T47D (cell line): ENCODE measurements around the gene IPO7.
A peak's percentile ranks its signal among the peaks of the same experiment; 100 is the strongest.
"Not testable (repeated sequence)": the region's sequence is repeated elsewhere in the genome, so short reads cannot be mapped to it uniquely, and the experiment has no call there.

Experiments used
- DNase-seq, 2 experiments: peaks; one replicate each; pipeline versions ENCODE4 v3.0.0 to v3.0.0-alpha.2; 2011 to 2012; ENCODE audit warnings: low read depth in 1 of 2, low spot score in 1 of 2
- JUND ChIP-seq: IDR thresholded peaks from 2 replicates; pipeline ENCODE4 v1.6.1; 2012; ENCODE audit warnings: low read depth
- in situ Hi-C: cut with HindIII; loops from 2 replicates; pipeline ENCODE4 v1.10.0; 2016; ENCODE audit warnings: low sequenced_read_pairs, low pct_unique_long_range_greater_than_20kb

Gene IPO7

DNA sequence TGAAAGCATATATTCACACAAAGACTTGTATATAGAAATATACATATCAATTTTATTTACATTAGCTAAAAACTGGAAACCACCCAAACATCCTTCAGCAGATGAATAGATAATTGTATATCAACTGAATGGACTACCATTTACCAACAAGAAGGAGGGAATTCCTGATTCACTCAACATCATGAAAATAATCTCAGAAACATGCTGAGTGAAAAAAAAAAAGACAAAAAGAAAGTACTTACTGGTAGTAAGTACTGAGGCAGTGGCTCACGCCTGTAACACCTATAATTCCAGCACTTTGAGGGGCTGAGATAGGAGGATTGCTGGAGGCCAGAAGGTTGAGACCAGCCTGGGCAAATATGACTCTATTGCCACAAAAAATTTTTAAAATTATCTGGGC is 7.4 kb upstream of the IPO7 start:
- no peak for DNase-seq
- TF ChIP-seq JUND, result no peak
- in situ Hi-C loops, result no loop called here

- no peak for DNase-seq
- in situ Hi-C loops, result no loop called here
- no peak for TF ChIP-seq JUND
These were observed 5.4 kb upstream of the IPO7 start for GRCh38 chr11:9379041-9379440.

DNA sequence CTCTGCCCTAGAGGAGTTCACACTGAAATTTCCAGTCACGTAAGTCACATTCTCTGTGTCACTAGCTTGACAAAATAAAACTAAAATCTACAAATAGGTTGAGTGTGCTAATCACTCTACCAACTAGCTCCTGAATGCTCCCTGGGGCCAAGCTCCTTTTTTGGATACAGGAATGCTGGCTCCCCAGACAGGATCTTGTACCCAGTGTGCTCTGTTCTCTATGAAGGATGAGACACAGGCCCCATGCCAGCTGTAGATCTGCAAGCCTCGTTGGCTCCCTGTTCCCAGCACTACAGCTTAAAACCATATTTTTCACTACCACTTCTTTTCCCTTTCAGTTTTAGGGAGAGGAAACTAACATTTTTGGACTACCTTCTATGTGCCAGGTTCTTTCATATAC is 3.7 kb upstream of the IPO7 start:
- TF ChIP-seq JUND, result no peak
- in situ Hi-C loops, result no loop called here
- DNase-seq, result peak; percentile 45 to 62

- in situ Hi-C loops, result no loop called here
- no peak for TF ChIP-seq JUND
- DNase-seq, result no peak
These were observed 961 bp downstream of the IPO7 start for GRCh38 chr11:9385327-9385899.

DNA sequence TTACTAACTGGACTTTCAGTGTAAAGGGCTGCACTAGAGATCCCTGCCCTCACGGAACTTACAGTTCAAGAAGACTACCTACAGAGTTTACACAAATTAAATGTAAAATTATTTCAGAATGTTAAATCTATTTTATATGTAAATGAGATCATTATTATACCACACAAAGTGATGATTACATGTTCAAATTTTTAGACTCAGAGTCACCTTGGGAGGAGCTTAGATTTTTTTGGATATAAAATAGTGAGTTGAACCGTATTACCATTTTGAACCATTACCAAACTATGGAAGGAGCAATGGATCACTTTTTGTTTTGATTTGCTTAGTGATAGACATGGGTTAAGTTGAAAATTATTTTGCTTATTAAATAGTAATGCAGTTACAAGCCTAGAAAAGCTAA is 1.6 kb downstream of the IPO7 start:
- in situ Hi-C loops, result no loop called here

GRCh38 chr11:9386901-9387300 is 2.4 kb downstream of the IPO7 start:
- no peak for TF ChIP-seq JUND
- no peak for DNase-seq
- in situ Hi-C loops, result no loop called here

More for the DNA sequence above, 1.6 kb downstream of the IPO7 start:
- no peak for DNase-seq
- TF ChIP-seq JUND, result no peak

DNA sequence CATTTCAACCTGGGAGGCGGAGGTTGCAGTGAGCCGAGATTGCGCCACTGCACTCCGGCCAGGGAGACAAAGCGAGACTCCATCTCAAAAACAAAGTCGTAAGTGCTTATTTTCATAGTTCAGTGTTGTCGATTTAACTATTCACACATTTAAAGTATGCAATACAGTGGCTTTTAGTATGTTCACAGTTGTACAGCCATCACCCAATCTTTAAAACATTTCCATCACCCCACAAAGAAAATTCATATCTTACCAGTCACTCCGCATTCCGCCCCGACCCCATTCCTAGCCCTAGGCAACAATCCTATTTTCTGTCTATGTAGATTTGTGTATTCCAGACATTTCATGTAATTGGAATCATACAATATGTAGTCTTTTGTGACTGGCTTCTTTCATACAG is 11.9 kb downstream of the IPO7 start:
- DNase-seq, result no peak
- TF ChIP-seq JUND, result no peak
- in situ Hi-C loops, result no loop called here

DNA sequence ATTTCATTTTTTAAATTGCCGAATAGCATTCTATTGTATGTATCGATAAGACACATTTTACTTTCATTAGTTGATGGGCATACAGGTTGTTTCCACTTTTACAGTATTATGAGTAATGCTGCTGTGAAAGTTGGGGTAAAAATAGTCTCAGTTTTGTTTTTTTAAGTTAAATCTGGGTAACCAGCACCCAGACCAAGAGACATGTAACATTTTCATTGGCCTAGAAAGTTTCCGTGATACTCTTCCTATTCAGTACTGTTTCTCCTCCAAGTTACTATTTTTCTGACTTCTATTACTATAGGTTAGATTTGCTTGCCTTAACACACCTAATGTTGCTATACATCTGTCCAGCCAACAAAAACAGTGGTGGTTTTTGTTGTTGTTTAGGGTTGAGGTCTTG is 12.3 kb downstream of the IPO7 start:
- no peak for DNase-seq
- in situ Hi-C loops, result no loop called here

DNA sequence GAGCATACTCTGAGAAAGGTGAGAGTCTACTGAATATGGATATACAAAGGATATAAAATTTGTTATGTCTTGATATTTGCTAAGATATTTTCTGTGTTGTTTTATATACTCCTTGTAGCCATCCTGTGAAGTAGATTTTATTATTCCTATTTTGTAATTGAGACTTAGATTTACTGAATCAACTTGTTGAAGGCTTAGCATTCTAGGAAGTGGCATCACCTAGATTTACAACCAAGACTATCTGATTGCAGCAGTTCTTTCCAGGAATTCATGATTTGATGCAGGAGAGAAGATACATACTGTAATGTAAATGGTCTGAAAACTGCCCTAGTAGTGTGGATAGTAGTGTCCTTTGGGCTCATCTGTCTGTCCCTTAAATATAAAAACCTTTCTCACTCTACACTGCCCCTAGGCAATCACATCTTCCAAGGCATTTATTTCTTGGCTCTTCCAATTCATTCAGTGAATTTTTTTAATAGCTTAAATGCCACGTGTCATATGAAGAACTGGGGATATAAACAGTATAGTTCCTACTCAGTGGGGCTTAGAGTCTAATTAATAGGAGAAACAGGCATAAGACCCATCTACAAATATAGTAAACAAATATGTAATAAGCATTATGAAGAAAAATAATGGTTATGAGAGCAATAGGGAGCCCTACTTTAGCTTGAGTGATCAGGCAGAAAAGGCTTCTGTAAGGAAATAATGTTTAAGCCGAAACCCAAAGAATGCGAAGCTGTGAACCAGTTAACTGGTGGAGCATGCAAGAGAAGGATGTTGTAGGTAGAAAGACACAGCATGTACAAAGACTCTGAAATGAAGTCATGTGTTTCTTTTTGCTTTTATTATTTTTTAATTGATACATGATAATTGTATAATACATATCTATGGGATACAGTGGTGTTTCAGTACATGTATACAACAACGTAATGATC is 13.6 kb downstream of the IPO7 start:
- in situ Hi-C loops, result no loop called here
- no peak for TF ChIP-seq JUND
- no peak for DNase-seq

More for the DNA sequence above, 12.3 kb downstream of the IPO7 start:
- no peak for TF ChIP-seq JUND

- in situ Hi-C loops, result no loop called here
- TF ChIP-seq JUND, result no peak
- DNase-seq, result no peak
These were observed 15.0 kb downstream of the IPO7 start for GRCh38 chr11:9399466-9399865.

- in situ Hi-C loops, DNase-seq: not testable (repeated sequence)
These were observed 17.4 kb downstream of the IPO7 start for GRCh38 chr11:9401884-9402283.

DNA sequence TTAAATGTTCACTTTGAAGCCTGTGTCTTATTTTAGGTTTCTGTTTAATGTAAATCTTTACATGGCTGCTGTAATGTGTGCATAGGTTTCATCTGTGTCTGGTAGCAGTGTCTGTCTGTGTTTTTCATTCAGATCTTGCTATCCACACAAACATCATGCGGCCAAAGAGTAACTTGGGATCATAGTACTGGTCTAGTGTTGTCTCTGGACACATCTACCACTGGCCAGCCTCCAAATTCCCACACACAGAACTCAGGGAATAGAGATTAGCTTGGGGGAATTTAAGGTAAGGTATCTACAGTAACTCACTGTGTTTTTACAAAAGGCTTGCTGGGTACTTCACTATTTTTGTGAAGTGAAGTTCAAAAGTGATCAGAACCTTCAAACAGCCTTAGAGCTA is 44.3 kb downstream of the IPO7 start:
- no peak for DNase-seq
- no peak for TF ChIP-seq JUND
- in situ Hi-C loops, result no loop called here

GRCh38 chr11:9438611-9439010 is 54.2 kb downstream of the IPO7 start:
- TF ChIP-seq JUND, result no peak
- no peak for DNase-seq
- in situ Hi-C loops, result no loop called here
